ENCODE measurements around the gene DOK6. TPM values are rescaled to one million over a fixed set of nuclear protein-coding genes. Genes with fewer than 3 reads are reported as not detected.

DOK6 gene
- total and polyA plus RNA-seq, 10 of the 15 experiments (the other 5 are each of a cell fraction or from before 2014, with no cell fraction given), result 0.01 to 0.09 (median 0.04) TPM; not detected in 4

- no peak for TF ChIP-seq IKZF1 (conservative IDR thresholded peaks at IDR 0.05)
- no peak for TF ChIP-seq ZSCAN29 (IDR thresholded peaks at IDR 0.05)
- no peak for TF ChIP-seq RBBP5 (conservative IDR thresholded peaks at IDR 0.05)
- no peak for TF ChIP-seq ZNF687 (IDR thresholded peaks at IDR 0.05)
- TF ChIP-seq CBFB (IDR thresholded peaks at IDR 0.05; ENCODE audit: low read depth), result no peak
- no peak for TF ChIP-seq ZNF24 (IDR thresholded peaks at IDR 0.05)
- no peak for TF ChIP-seq BACH1 (IDR thresholded peaks at IDR 0.05; ENCODE audit: borderline replicate concordance)
These were observed 296.4 kb downstream of the DOK6 start (continued) for GRCh38 chr18:69697069-69697468.

GRCh38 chr18:69697689-69698088, 297.0 kb downstream of the DOK6 start:
- no peaks in the 10 kb centered on the region; a peak in 1 of 4 replicates for H3K27me3 ChIP-seq (replicated peaks in 1 of 2; ENCODE audit: control insufficient read depth in 2 of 2, insufficient read depth in 2 of 2, low read length in 1 of 2)
- RAD21 ChIA-PET (ENCODE audit: unreplicated experiment), result no interaction called here
- no peak overlapping the region for H3K27ac ChIP-seq (ENCODE audit: control insufficient read depth, insufficient read depth)
- H3K9me3 ChIP-seq (replicated peaks; ENCODE audit: control insufficient read depth, insufficient read depth, low read length), result no peaks in the 10 kb centered on the region
- in situ Hi-C loops (cut with MboI) (no loop called here), intact Hi-C loops (cut with micrococcal nuclease; ENCODE audit: unreplicated experiment) (no loop called here)
- no peak overlapping the region for H3K4me3 ChIP-seq
- POLR2A ChIA-PET, result no interaction called here
- CTCF ChIA-PET, result no interaction called here
- ATAC-seq, result no peak
- 90% methylated on average over 3 of the region's 3 CpGs for WGBS (ENCODE audit: insufficient coverage, insufficient replicate concordance, low lambda C conversion rate, missing lambda C conversion rate)
- H3K9ac ChIP-seq (ENCODE audit: control insufficient read depth, insufficient read depth, low read length), result no peak overlapping the region
- no peaks in the 10 kb centered on the region for H3K79me2 ChIP-seq (ENCODE audit: control insufficient read depth, insufficient read depth, low read length)
- BruUV-seq (replicated peaks), result no TSS peak
- no peak overlapping the region for H3K4me2 ChIP-seq (ENCODE audit: control insufficient read depth, insufficient read depth)
- no peaks in the 10 kb centered on the region for H3K4me1 ChIP-seq (ENCODE audit: control insufficient read depth, insufficient read depth, low read length)
- H3K36me3 ChIP-seq (ENCODE audit: control insufficient read depth in 2 of 2, insufficient read depth in 2 of 2, low read length in 1 of 2), result no peaks in the 10 kb centered on the region
- FAIRE-seq, result no peak
- DNase-seq (ENCODE audit: low read depth, low spot score), result no peak
- no peaks in the 10 kb centered on the region for H4K20me1 ChIP-seq (ENCODE audit: control insufficient read depth, insufficient read depth)
- SMC1A ChIA-PET (ENCODE audit: uncharacterized antibody, unreplicated experiment), result no interaction called here
- no peak overlapping the region for H2AFZ ChIP-seq (ENCODE audit: control insufficient read depth, low read depth, low read length)
- TF ChIP-seq TBL1XR1 (IDR thresholded peaks at IDR 0.05; ENCODE audit: low read depth, low read length) (no peak), ZBTB40 (IDR thresholded peaks at IDR 0.05; ENCODE audit: borderline replicate concordance) (no peak), BRCA1 (IDR thresholded peaks at IDR 0.05; ENCODE audit: low read depth, low read length) (no peak), PBX3 (IDR thresholded peaks at IDR 0.05; ENCODE audit: insufficient replicate concordance, low read depth, low read length) (no peak), CBX3 (IDR thresholded peaks at IDR 0.05; ENCODE audit: borderline replicate concordance, low read depth) (no peak), RB1 (IDR thresholded peaks at IDR 0.05; ENCODE audit: borderline replicate concordance) (no peak), MLLT1 (IDR thresholded peaks at IDR 0.05) (no peak)
